Activated CD8-positive, alpha-beta memory T cell treated with anti-CD3 and anti-CD28 coated beads, Interleukin-2, amount 50 U/mL, for 48 hours (primary cell): ENCODE results near the gene SSU72.
"Not testable (repeated sequence)": the region's sequence is repeated elsewhere in the genome, so short reads cannot be mapped to it uniquely, and the experiment has no call there.

Experiments used
- DNase-seq: peaks from one replicate; pipeline ENCODE4 v3.0.0-alpha.2; 2020

SSU72 gene

DNA sequence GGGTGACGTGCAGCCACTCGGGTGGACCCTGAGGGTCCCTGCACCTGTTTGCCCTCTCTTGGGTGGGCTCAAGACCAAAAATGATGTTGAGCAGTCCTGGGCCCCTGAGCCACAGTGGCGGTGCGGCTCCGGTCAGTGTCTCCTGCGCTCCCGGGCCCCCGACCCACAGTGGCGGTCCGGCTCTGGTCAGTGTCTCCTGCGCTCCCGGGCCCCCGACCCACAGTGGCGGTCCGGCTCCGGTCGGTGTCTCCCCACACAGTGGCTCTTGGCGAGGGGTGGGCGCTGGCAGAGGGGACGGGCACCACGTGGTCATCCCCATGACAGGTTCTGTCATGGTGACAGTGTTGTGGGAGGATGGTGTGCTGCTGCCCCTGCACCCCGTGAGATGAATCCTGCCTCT lies 80.4 kb downstream of the SSU72 start:
- DNase-seq: not testable (repeated sequence)
